Activated CD8-positive, alpha-beta T cell treated with anti-CD3 and anti-CD28 coated beads, Interleukin-2, amount 10 ng/mL, durations not matched to agents 7 days and 5 days (primary cell): ENCODE data around the gene WASF1. TPM values are rescaled to one million over a fixed set of nuclear protein-coding genes. Genes with fewer than 3 reads are reported as not detected.

Experiments used
- ATAC-seq: fragments of 150-1000 bp; cut with Tn5 transposase; one replicate; pipeline ENCODE4 v1.10.0; 2021; ENCODE audit warnings: moderate library complexity
- CTCF ChIA-PET: fragments of 350-600 bp; sonication (Branson Sonifier 250); formaldehyde crosslinking; loops from one replicate; lab custom pipeline; 2021; ENCODE audit warnings: antibody characterized with exemption; lab: Charles Lee
- POLR2A ChIA-PET: fragments of 350-600 bp; sonication (Branson Sonifier 250); formaldehyde crosslinking; loops from one replicate; lab custom pipeline; 2021; ENCODE audit warnings: antibody characterized with exemption; lab: Charles Lee
- DNase-seq: peaks from one replicate; pipeline ENCODE4 v3.0.0-alpha.2; 2020
- H3K27ac Mint-ChIP-seq: one replicate; pipeline ENCODE4 v1.8.0; 2021; ENCODE audit warnings: mild to moderate bottlenecking, mixed read lengths
- H3K27me3 Mint-ChIP-seq: one replicate; pipeline ENCODE4 v1.8.0; 2021; ENCODE audit warnings: low read depth, mixed read lengths
- H3K36me3 Mint-ChIP-seq: one replicate; pipeline ENCODE4 v1.8.0; 2021; ENCODE audit warnings: low read depth, mixed read lengths
- H3K4me1 Mint-ChIP-seq: one replicate; pipeline ENCODE4 v1.8.0; 2021; ENCODE audit warnings: low read depth, mixed read lengths
- H3K4me3 Mint-ChIP-seq: one replicate; pipeline ENCODE4 v1.8.0; 2021; ENCODE audit warnings: mild to moderate bottlenecking, mixed read lengths
- H3K9me3 Mint-ChIP-seq: one replicate; pipeline ENCODE4 v1.8.0; 2022; ENCODE audit warnings: mixed read lengths; ENCODE audit not compliant: insufficient read depth
- total RNA-seq, 2 experiments: library from RNA; stranded (reverse); gene quantifications; one replicate each; pipeline ENCODE4 v1.2.3, GENCODE V29; 2021

WASF1 gene
- total RNA-seq, 2 experiments from 2014 or later = 0.50 to 0.76 TPM

GRCh38 chr6:110050440-110050813 lies 129.0 kb downstream of the WASF1 start:
- POLR2A ChIA-PET = no interaction called here
- no peak for DNase-seq
- Mint-ChIP-seq H3K27ac (no peak overlapping the region), H3K4me1 (no peaks in the 10 kb centered on the region), H3K9me3 (no peaks in the 10 kb centered on the region), H3K36me3 (no peaks in the 10 kb centered on the region), H3K27me3 (peaks cover 8% of the 10 kb centered on the region), H3K4me3 (no peak overlapping the region)
- CTCF ChIA-PET = interaction anchor here (3.1 kb wide), 1 partner anchor 11 kb away, joined by 37 read pairs; no protein-coding TSS in a partner anchor
- ATAC-seq = no peak

Other genes with a start within 250 kb of the WASF1 start
- not detected for gene GPR6, start 201.4 kb downstream of the WASF1 start, total RNA-seq
- 10 to 100 TPM; 25.9 to 27.0 TPM for gene CDC40, start 757 bp upstream of the WASF1 start, total RNA-seq
- gene METTL24, start 178.7 kb upstream of the WASF1 start, total RNA-seq = not detected
- gene DDO, start 235.9 kb upstream of the WASF1 start, total RNA-seq = not detected